Body of pancreas (tissue), 4 donors: ENCODE measurements around the gene SEZ6L.

Source experiments
- CTCF ChIP-seq, 7 experiments: fragments of 450-650 bp in 4 of 7; fragments of 200-600 bp in 3 of 7; sonication (generic) in 3 of 7; IDR thresholded peaks; one replicate each; pipeline ENCODE4 v1.5.1; 2016 to 2019; ENCODE audit warnings: antibody characterized with exemption in 7 of 7
- POLR2A ChIP-seq, 3 donors: fragments of 450-650 bp; IDR thresholded peaks; one replicate each; pipeline ENCODE4 v1.6.1; 2016; ENCODE audit warnings: antibody characterized with exemption in 3 of 3, mild to moderate bottlenecking in 2 of 3

- no peak for TF ChIP-seq POLR2A (IDR thresholded peaks at IDR 0.05)
- no peak for TF ChIP-seq CTCF (IDR thresholded peaks at IDR 0.05)
Measured at GRCh38 chr22:26322179-26322905, 153.1 kb downstream of the SEZ6L start.
